ENCODE measurements around the gene FBXO15. TPM values are rescaled to one million over a fixed set of nuclear protein-coding genes. Genes with fewer than 3 reads are reported as not detected.
A peak's percentile ranks its signal among the peaks of the same experiment; 100 is the strongest.

Gene FBXO15
- total and polyA plus RNA-seq, 2 donors (not counting 1 experiment from before 2014, with no cell fraction given), result 0.77 to 0.83 TPM

DNA sequence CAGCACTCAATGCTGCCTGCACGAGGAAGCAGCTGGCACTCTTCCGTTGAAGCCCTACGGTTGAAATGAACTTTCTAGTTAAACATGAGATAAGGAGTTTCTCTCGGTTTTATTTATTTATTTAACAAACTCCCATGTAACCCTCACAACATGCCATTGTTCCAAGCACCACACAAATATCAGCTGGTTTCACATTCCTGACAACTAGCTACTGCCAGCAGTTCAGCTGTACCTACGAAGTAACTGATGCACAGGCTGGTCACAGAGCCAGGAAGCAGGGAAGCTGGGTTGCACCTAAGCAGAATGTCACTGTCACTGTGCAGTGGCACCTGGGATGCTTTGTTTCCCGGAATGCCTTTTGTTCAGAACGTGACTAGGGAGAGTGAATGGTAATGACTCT is 18.8 kb upstream of the FBXO15 start:
- TF ChIP-seq EZH2 (IDR thresholded peaks at IDR 0.05; ENCODE audit: low read length, missing control alignments), result no peak
- TF ChIP-seq, protein P1, sequence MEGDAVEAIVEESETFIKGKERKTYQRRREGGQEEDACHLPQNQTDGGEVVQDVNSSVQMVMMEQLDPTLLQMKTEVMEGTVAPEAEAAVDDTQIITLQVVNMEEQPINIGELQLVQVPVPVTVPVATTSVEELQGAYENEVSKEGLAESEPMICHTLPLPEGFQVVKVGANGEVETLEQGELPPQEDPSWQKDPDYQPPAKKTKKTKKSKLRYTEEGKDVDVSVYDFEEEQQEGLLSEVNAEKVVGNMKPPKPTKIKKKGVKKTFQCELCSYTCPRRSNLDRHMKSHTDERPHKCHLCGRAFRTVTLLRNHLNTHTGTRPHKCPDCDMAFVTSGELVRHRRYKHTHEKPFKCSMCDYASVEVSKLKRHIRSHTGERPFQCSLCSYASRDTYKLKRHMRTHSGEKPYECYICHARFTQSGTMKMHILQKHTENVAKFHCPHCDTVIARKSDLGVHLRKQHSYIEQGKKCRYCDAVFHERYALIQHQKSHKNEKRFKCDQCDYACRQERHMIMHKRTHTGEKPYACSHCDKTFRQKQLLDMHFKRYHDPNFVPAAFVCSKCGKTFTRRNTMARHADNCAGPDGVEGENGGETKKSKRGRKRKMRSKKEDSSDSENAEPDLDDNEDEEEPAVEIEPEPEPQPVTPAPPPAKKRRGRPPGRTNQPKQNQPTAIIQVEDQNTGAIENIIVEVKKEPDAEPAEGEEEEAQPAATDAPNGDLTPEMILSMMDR (conservative IDR thresholded peaks at IDR 0.05 in 1 of 2, IDR thresholded peaks at IDR 0.05 in 1 of 2; ENCODE audit: low read depth in 1 of 2, low read length in 2 of 2), result no peak
- no peaks in the 10 kb centered on the region for H3K27me3 ChIP-seq (ENCODE audit: control insufficient read depth, insufficient read depth, low read length)
- H3K4me3 ChIP-seq (replicated peaks in 1 of 4; ENCODE audit: control extremely low read depth in 1 of 4, insufficient read depth in 1 of 4, low read depth in 3 of 4, low read length in 4 of 4), result no peak overlapping the region
- no peak overlapping the region for H3K9ac ChIP-seq (ENCODE audit: insufficient read depth, low read length)
- no peak overlapping the region for H3K4me2 ChIP-seq (ENCODE audit: extremely low read depth, insufficient read depth, low read length)
- no peak overlapping the region for H3K27ac ChIP-seq (ENCODE audit: insufficient read depth, low read length)
- no peaks in the 10 kb centered on the region for H4K20me1 ChIP-seq (ENCODE audit: control insufficient read depth, extremely low read depth, insufficient read depth, low read length)
- no peaks in the 10 kb centered on the region for H3K79me2 ChIP-seq (ENCODE audit: control insufficient read depth, insufficient read depth, low read length)
- H3K36me3 ChIP-seq (ENCODE audit: control insufficient read depth, insufficient read depth, low read length), result no peaks in the 10 kb centered on the region
- DNase-seq (ENCODE audit: low read depth in 2 of 2), result no peak
- H2AFZ ChIP-seq (ENCODE audit: low read length), result no peak overlapping the region
- no peaks in the 10 kb centered on the region for H3K9me3 ChIP-seq (ENCODE audit: control insufficient read depth, insufficient read depth, low read depth, low read length)
- no peaks in the 10 kb centered on the region for H3K4me1 ChIP-seq (ENCODE audit: control insufficient read depth, extremely low read depth, insufficient read depth, low read length)

- Histone ChIP-seq H3K27me3 (ENCODE audit: control insufficient read depth, insufficient read depth, low read length) (no peaks in the 10 kb centered on the region), H3K9ac (ENCODE audit: insufficient read depth, low read length) (no peak overlapping the region), H3K36me3 (ENCODE audit: control insufficient read depth, insufficient read depth, low read length) (peaks cover 4% of the 10 kb centered on the region), H3K79me2 (ENCODE audit: control insufficient read depth, insufficient read depth, low read length) (no peaks in the 10 kb centered on the region), H3K4me1 (ENCODE audit: control insufficient read depth, extremely low read depth, insufficient read depth, low read length) (no peaks in the 10 kb centered on the region), H3K9me3 (ENCODE audit: control insufficient read depth, insufficient read depth, low read depth, low read length) (no peaks in the 10 kb centered on the region), H3K4me3 (replicated peaks in 1 of 4; ENCODE audit: control extremely low read depth in 1 of 4, insufficient read depth in 1 of 4, low read depth in 3 of 4, low read length in 4 of 4) (no peak overlapping the region), H3K4me2 (ENCODE audit: extremely low read depth, insufficient read depth, low read length) (no peak overlapping the region), H3K27ac (ENCODE audit: insufficient read depth, low read length) (no peak overlapping the region), H2AFZ (ENCODE audit: low read length) (no peak overlapping the region), H4K20me1 (ENCODE audit: control insufficient read depth, extremely low read depth, insufficient read depth, low read length) (no peaks in the 10 kb centered on the region)
- TF ChIP-seq, protein P1 (conservative IDR thresholded peaks at IDR 0.05 in 1 of 2, IDR thresholded peaks at IDR 0.05 in 1 of 2; ENCODE audit: low read depth in 1 of 2, low read length in 2 of 2), result no peak
- DNase-seq (ENCODE audit: low read depth in 2 of 2), result no peak
Observed at GRCh38 chr18:74163019-74163660, 15.5 kb upstream of the FBXO15 start.

- Histone ChIP-seq H2AFZ (ENCODE audit: low read length) (no peak overlapping the region), H3K4me1 (ENCODE audit: control insufficient read depth, extremely low read depth, insufficient read depth, low read length) (no peaks in the 10 kb centered on the region), H4K20me1 (ENCODE audit: control insufficient read depth, extremely low read depth, insufficient read depth, low read length) (no peaks in the 10 kb centered on the region), H3K27ac (ENCODE audit: insufficient read depth, low read length) (no peak overlapping the region), H3K4me3 (replicated peaks in 1 of 4; ENCODE audit: control extremely low read depth in 1 of 4, insufficient read depth in 1 of 4, low read depth in 3 of 4, low read length in 4 of 4) (no peak overlapping the region), H3K9ac (ENCODE audit: insufficient read depth, low read length) (no peak overlapping the region), H3K79me2 (ENCODE audit: control insufficient read depth, insufficient read depth, low read length) (peaks cover 35% of the 10 kb centered on the region), H3K9me3 (ENCODE audit: control insufficient read depth, insufficient read depth, low read depth, low read length) (no peaks in the 10 kb centered on the region), H3K27me3 (ENCODE audit: control insufficient read depth, insufficient read depth, low read length) (no peaks in the 10 kb centered on the region), H3K4me2 (ENCODE audit: extremely low read depth, insufficient read depth, low read length) (no peak overlapping the region), H3K36me3 (ENCODE audit: control insufficient read depth, insufficient read depth, low read length) (peaks cover 11% of the 10 kb centered on the region)
- DNase-seq (ENCODE audit: low read depth in 2 of 2), result peak in 1 of 2 donors; percentile 17
- TF ChIP-seq, protein P1 (conservative IDR thresholded peaks at IDR 0.05 in 1 of 2, IDR thresholded peaks at IDR 0.05 in 1 of 2; ENCODE audit: low read depth in 1 of 2, low read length in 2 of 2), result no peak
- no peak for TF ChIP-seq EZH2 (IDR thresholded peaks at IDR 0.05; ENCODE audit: low read length, missing control alignments)
Observed at GRCh38 chr18:74155276-74155675, 7.6 kb upstream of the FBXO15 start.

Data from fibroblast of lung (primary cell).